Hair follicular keratinocyte (primary cell): ENCODE data around the gene CEACAM8. TPM values are rescaled to one million over a fixed set of nuclear protein-coding genes. Genes with fewer than 3 reads are reported as not detected.

Source experiments
- total RNA-seq: library from RNA; depleted of rRNA; stranded (reverse); fragments of >200 nt; gene quantifications from 2 replicates; pipeline ENCODE4 v1.2.3, GENCODE V29; 2015

The CEACAM8 gene
- not detected in 2 replicates for total RNA-seq

DNA sequence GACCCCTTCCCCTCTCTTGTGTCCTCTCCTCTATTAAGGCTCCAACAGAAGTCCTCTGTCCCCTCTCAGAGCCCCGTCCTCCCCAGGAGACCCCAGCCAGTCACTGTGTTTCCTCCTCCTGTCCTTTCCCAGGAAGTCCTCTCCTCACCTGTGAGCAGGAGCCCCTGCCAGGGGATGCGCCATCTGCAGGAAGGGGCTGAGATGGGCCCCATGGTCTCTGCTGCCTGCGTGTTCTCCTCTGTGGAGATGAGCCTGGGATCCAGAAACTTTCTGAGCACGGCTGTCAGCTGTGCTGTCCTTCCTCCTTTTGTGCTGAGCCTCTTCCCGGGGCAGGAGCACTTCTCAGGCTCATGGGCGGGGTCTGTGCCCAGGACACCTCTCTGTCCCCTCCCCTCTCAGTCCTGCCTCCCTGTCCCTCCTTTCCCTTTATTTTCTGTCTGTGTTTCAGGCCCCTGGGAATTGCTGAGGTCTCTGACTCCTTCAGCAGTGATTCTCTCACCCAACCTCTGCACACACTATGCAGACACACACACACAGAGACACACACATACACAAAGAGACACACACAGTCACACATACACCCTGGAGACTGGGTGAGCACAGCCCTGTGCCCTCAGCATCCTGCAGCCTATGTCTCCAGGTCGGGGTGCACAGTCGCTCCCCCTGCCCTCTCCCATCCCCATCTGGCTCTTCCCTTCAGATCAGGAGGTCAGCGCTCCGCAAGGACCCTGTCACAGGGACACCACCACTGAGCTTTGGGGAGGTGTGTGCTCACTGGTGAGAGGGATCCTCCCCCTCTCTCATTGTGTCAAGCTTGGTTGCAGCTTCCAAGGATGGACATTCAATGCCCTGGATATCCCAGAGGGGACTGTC is at the start of gene CEACAM8:
CEACAM8 (minus strand) TSS at position 308 of the 873 bp plus-strand sequence; CDS start at position 212, 96 bp downstream.

Other genes with a start within 250 kb of the CEACAM8 start
- 1.7 and 4.1 TPM in 2 replicates for gene CNFN, start 204.6 kb downstream of the CEACAM8 start, total RNA-seq
- 20.8 and 23.8 TPM in 2 replicates for gene LIPE, start 167.5 kb downstream of the CEACAM8 start, total RNA-seq
- gene CXCL17, start 152.0 kb downstream of the CEACAM8 start, total RNA-seq, result not detected in 2 replicates
- gene CEACAM1, start 66.4 kb downstream of the CEACAM8 start, total RNA-seq, result 1.1 and 2.0 TPM in 2 replicates
- not detected in 2 replicates for gene PSG3, start 145.6 kb upstream of the CEACAM8 start, total RNA-seq
- gene PSG8, start 170.8 kb upstream of the CEACAM8 start, total RNA-seq, result not detected in 2 replicates